IPS DF 6.9 (cell line): ENCODE results near the gene PRDX2.
"Not testable (repeated sequence)": the region's sequence is repeated elsewhere in the genome, so short reads cannot be mapped to it uniquely, and the experiment has no call there.

Experiments
- DNase-seq: peaks from one replicate; pipeline ENCODE4 v3.0.0-alpha.2; 2013; ENCODE audit warnings: low read depth, low spot score
- H3K27ac ChIP-seq: one replicate; pipeline ENCODE4 v1.5.1; 2013; ENCODE audit warnings: low read length, control low read depth
- H3K27me3 ChIP-seq: 2 replicates; pipeline ENCODE4 v1.6.1; 2013; ENCODE audit warnings: mild to moderate bottlenecking, low read length; ENCODE audit not compliant: control insufficient read depth, insufficient read depth
- H3K36me3 ChIP-seq: 2 replicates; pipeline ENCODE4 v1.6.1; 2013; ENCODE audit warnings: low read length; ENCODE audit not compliant: control insufficient read depth, insufficient read depth
- H3K4me1 ChIP-seq: 2 replicates; pipeline ENCODE4 v1.6.1; 2013; ENCODE audit warnings: low read length; ENCODE audit not compliant: control insufficient read depth, insufficient read depth
- H3K4me3 ChIP-seq: 2 replicates; pipeline ENCODE4 v1.5.1; 2013; ENCODE audit warnings: mild to moderate bottlenecking, low read length
- H3K9me3 ChIP-seq: 2 replicates; pipeline ENCODE4 v1.6.1; 2013; ENCODE audit warnings: low read length, inconsistent platforms; ENCODE audit not compliant: control insufficient read depth, insufficient read depth
- WGBS: extraction: QIAGEN DNeasy Blood & Tissue Kit; methylation state at CpG from one replicate; pipeline ENCODE4 v1.1.7; 2013; ENCODE audit warnings: mixed read lengths, missing lambda C conversion rate; ENCODE audit not compliant: insufficient read length, insufficient coverage; 5-methylcytosine and 5-hydroxymethylcytosine counted together

The PRDX2 gene

GRCh38 chr19:12800466-12800770 lies 1.2 kb downstream of the PRDX2 start:
- Histone ChIP-seq H3K4me1 (peaks cover 6% of the 10 kb centered on the region), H3K27ac (no peak overlapping the region), H3K27me3 (no peaks in the 10 kb centered on the region), H3K9me3 (no peaks in the 10 kb centered on the region), H3K36me3 (peaks cover 6% of the 10 kb centered on the region; the same call in 1 of the 2 replicates), H3K4me3 (peak overlapping the region; percentile 83; the same call in 1 of the 2 replicates)
- no peak for DNase-seq
- no CpG with 5 or more reads among the region's 1 CpG for WGBS

- no CpG with 5 or more reads among the region's 18 CpGs for WGBS
- H3K27ac ChIP-seq: no peak overlapping the region
- peaks cover 6% of the 10 kb centered on the region for H3K4me1 ChIP-seq
- H3K36me3 ChIP-seq: peaks cover 6% of the 10 kb centered on the region; the same call in 1 of the 2 replicates
- H3K9me3 ChIP-seq: no peaks in the 10 kb centered on the region
- no peaks in the 10 kb centered on the region for H3K27me3 ChIP-seq
- no peak overlapping the region for H3K4me3 ChIP-seq
- no peak for DNase-seq
Observed at GRCh38 chr19:12799742-12800465, 1.7 kb downstream of the PRDX2 start.

- H3K36me3 ChIP-seq, DNase-seq, H3K4me3 ChIP-seq, H3K9me3 ChIP-seq, H3K4me1 ChIP-seq, H3K27ac ChIP-seq, H3K27me3 ChIP-seq: not testable (repeated sequence)
- whole genome bisulfite sequencing: no CpG with 5 or more reads among the region's 7 CpGs
Observed at GRCh38 chr19:12797607-12798006, 4.0 kb downstream of the PRDX2 start.

DNA sequence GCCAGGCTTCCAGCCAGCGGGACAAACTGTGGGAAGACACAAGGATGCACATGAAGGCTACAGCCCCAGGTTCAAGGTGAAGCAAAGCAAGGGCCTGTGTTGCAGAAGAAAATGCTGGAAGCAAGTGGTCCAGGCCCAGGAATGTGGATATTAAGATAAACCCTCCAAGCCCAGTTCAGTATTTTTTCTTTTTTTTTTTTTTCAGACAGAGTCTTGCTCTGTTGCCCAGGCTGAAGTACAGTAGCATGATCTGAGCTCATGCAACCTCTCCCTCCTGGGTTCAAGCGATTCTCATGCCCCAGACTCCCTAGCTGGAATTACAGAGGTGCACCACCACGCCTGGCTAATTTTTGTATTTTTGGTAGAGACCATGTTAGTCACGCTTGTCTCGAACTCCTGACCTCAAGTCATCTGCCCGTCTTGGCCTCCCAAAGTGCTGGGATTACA lies 4.4 kb downstream of the PRDX2 start:
- no peak for DNase-seq
- Histone ChIP-seq H3K27me3 (no peaks in the 10 kb centered on the region), H3K36me3 (peaks cover 6% of the 10 kb centered on the region; the same call in 1 of the 2 replicates), H3K27ac (no peak overlapping the region), H3K4me1 (peaks cover 7% of the 10 kb centered on the region), H3K9me3 (no peaks in the 10 kb centered on the region), H3K4me3 (no peak overlapping the region)
- WGBS: no CpG with 5 or more reads among the region's 6 CpGs

GRCh38 chr19:12796146-12797071 lies 5.2 kb downstream of the PRDX2 start:
- DNase-seq: peak; percentile 92
- no peak overlapping the region for H3K27ac ChIP-seq
- no CpG with 5 or more reads among the region's 18 CpGs for WGBS

DNA sequence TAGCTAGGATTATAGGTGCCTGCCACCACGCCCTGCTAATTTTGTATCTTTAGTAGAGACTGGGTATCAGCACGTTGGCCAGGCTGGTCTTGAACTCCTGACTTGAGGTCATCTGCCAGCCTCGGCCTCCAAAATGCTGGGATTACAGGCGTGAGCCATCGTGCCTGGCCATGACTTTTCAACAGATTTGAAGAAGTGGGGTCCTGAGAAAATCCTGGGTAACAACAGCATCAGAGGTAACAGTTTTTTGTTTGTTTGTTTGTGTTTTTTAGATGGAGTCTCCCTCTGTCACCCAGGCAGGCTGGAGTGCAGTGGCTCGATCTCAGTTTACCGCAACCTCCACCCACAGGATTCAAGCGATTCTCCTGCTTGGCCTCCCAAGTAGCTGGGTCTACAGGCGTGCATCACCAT lies 6.6 kb downstream of the PRDX2 start:
- peaks cover 5% of the 10 kb centered on the region; the same call in 1 of the 2 replicates for H3K4me1 ChIP-seq
- no peaks in the 10 kb centered on the region for H3K27me3 ChIP-seq
- H3K4me3 ChIP-seq: no peak overlapping the region
- H3K9me3 ChIP-seq: no peaks in the 10 kb centered on the region
- whole genome bisulfite sequencing: no CpG with 5 or more reads among the region's 9 CpGs
- no peak overlapping the region for H3K27ac ChIP-seq
- H3K36me3 ChIP-seq: peaks cover 4% of the 10 kb centered on the region; the same call in 1 of the 2 replicates
- DNase-seq: no peak

More at GRCh38 chr19:12796146-12797071, 5.2 kb downstream of the PRDX2 start:
- no peak overlapping the region for H3K4me3 ChIP-seq
- no peaks in the 10 kb centered on the region for H3K9me3 ChIP-seq
- H3K27me3 ChIP-seq: no peaks in the 10 kb centered on the region
- peaks cover 6% of the 10 kb centered on the region; the same call in 1 of the 2 replicates for H3K36me3 ChIP-seq
- H3K4me1 ChIP-seq: peaks cover 7% of the 10 kb centered on the region

GRCh38 chr19:12794196-12794941 lies 7.2 kb downstream of the PRDX2 start:
- H3K4me3 ChIP-seq: peak overlapping the region; percentile 45; the same call in 1 of the 2 replicates
- no peak for DNase-seq
- H3K9me3 ChIP-seq: no peaks in the 10 kb centered on the region
- WGBS: no CpG with 5 or more reads among the region's 7 CpGs
- no peaks in the 10 kb centered on the region for H3K36me3 ChIP-seq
- H3K4me1 ChIP-seq: peaks cover 5% of the 10 kb centered on the region; the same call in 1 of the 2 replicates
- H3K27me3 ChIP-seq: no peaks in the 10 kb centered on the region
- H3K27ac ChIP-seq: no peak overlapping the region

DNA sequence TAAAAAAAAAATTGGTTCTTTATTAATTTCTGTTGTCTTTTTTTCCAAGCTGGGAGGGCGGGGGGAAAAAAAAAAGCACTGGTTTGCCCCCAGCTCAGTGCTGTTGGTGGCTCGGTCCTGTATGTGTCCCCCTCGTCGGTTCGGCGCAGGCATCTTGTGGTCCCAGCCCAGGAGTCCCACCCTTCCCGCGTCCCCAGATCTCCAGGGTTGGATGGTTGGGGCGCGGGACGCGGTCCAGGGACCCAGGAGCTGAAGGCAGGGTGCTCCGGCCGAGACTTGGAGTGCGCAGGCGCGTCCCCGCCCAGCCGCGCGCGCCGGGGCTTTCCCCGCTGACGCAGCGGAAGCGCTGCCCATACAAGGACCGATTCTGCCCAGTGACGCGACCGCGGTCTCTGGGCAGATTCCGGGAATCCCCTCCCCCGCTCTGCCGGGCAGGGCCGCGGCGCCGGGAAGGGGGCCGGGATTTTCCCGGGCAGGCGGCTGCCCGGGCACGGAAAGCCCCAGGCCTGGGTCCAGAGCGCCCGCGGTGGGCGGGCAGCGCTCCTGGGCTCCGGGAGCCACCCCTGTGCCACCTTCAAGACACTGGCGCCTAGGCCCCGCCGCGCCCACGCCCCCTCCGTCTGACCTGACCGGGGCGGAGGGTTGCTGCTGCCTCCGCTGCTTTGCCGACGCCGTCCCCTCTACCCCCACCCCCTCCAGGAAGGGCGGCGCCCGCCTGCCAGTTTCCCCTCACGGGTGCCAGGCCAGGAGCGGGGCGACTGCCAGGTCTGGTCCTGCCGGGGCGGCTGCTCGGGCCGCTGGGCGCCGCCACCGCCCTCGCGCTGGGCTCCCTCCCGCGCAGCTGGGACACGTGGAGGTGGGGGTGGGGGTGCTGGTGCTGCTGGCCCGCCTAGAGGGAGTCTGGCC lies 8.1 kb downstream of the PRDX2 start:
- H3K27ac ChIP-seq: no peak overlapping the region
- H3K4me1 ChIP-seq: peaks cover 10% of the 10 kb centered on the region
- H3K27me3 ChIP-seq: no peaks in the 10 kb centered on the region
- no peaks in the 10 kb centered on the region for H3K9me3 ChIP-seq
- no peaks in the 10 kb centered on the region for H3K36me3 ChIP-seq
- peak; percentile 96 for DNase-seq
- no CpG with 5 or more reads among the region's 81 CpGs for WGBS
- peak overlapping the region; percentile 47; the same call in 1 of the 2 replicates for H3K4me3 ChIP-seq

DNA sequence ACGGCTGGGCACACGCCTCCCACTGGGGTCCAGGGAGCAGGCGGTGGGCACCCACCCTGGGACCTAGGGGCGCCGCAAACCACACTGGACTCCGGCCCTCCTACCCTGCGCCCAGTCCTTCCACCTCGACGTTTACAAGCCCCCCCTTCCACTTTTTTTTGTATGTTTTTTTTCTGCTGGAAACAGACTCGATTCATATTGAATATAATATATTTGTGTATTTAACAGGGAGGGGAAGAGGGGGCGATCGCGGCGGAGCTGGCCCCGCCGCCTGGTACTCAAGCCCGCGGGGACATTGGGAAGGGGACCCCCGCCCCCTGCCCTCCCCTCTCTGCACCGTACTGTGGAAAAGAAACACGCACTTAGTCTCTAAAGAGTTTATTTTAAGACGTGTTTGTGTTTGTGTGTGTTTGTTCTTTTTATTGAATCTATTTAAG lies 8.7 kb downstream of the PRDX2 start:
- DNase-seq: no peak
- Histone ChIP-seq H3K4me1 (peaks cover 13% of the 10 kb centered on the region), H3K36me3 (no peaks in the 10 kb centered on the region), H3K9me3 (no peaks in the 10 kb centered on the region), H3K27ac (no peak overlapping the region), H3K27me3 (no peaks in the 10 kb centered on the region), H3K4me3 (peak overlapping the region; percentile 59; the same call in 1 of the 2 replicates)
- no CpG with 5 or more reads among the region's 22 CpGs for WGBS
